KBM-7 (cell line): ENCODE data around the gene TOP3B.
A peak's percentile ranks its signal among the peaks of the same experiment; 100 is the strongest.

Source experiments
- DNase-seq: peaks from one replicate; pipeline ENCODE4 v3.0.0-alpha.2; 2015
- in situ Hi-C: fragments of 300-500 bp; cut with MboI; formaldehyde crosslinking; loops from 2 replicates; pipeline ENCODE4 v1.14.3; 2020; ENCODE audit warnings: low sequenced_read_pairs, low pct_unique_long_range_greater_than_20kb, mixed read lengths

The TOP3B gene

DNA sequence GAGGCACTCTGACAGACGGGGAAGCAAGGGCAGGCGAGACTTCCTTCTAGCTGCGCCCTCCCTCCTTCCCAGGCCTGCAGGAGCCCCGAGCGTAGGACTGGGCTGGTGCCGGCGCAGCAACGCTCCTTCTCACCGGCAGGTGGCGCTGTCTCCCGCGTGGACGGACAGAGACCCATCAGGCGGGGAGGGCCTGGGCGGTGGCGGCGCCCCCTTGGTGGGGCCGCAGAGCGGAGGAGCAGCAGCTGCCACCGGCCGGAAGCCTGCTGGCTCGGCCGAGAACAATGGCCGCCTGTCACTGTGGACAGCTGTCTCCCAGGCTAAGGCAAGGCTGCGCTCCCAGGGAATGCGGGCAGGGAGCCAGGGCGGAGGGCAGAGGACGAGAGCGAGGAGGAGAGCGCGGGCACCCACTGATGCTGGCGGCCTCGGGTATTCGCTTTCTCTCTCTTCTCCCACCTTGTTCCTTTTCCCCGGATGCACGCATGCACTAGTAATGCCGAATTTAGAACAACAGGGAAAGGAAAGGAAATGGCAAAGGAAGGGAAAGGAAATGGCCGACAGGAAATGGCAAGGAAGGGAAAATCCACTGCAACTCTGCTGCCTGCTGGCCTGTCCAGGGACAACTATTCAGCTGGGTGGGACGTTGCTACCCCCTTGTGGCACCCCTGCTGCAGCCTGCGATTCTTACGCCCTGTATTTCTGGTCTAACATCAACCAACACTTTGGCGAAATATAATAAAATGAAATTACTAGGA lies 44.3 kb downstream of the TOP3B start:
- in situ Hi-C loops = loop anchor here (25.0 kb wide), 1 partner anchor 201 kb away; the partner anchor contains the start of gene YPEL1
- DNase-seq = peak; percentile 98

DNA sequence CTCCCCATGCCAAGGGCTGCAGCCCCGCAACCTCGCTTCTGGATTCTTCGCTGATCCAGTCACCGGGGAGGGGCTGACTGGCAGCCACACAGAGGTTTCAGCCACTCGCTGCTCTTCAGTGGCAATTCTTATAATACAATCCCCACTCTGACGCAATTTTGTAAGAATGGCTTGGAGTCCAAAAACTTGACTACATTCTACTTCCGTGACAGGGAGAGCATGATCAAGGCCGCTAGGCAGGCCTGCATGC lies 44.8 kb downstream of the TOP3B start:
- DNase-seq = no peak
- in situ Hi-C loops = loop anchor here (25.0 kb wide), 1 partner anchor 200 kb away; the partner anchor contains the start of gene YPEL1

DNA sequence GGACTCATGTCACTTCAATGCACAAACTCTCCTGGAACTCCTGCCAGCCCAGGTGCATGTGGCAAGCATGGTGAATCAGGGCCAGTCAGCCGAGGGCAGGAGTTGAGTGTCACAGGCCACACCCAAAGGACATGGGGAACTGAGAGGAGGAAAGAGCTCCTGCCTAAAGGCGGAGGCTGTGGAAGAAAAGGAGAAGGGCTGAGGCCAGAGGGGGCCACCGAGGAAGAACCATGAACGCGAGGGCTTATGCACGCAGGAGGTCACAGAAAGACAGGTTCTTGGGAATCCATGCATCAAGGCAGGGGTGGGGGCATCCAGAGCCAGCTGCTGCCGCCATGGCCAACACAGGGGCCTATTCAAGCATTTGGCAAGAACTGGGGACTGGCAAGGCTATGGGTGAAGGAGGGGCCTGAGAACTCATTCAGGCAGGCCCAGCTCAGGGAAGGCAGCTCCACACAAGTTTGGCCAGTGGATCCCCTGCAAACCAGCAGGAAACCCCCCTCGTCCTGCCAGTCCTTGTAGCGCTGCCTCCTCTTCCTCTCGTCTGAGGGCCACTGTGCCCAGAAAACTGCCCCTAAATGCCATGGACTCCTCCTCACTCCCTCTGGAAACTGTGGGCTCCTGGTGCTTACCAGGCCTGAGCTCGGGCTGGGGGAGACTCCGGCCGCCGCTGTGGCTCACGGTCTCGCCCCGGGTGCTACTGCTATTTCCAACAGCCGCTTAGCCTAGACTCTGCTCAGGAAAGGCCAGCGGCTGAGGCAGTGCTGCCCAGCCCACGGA lies 45.4 kb downstream of the TOP3B start:
- in situ Hi-C loops = loop anchor here (25.0 kb wide), 1 partner anchor 200 kb away; the partner anchor contains the start of gene YPEL1
- no peak for DNase-seq

DNA sequence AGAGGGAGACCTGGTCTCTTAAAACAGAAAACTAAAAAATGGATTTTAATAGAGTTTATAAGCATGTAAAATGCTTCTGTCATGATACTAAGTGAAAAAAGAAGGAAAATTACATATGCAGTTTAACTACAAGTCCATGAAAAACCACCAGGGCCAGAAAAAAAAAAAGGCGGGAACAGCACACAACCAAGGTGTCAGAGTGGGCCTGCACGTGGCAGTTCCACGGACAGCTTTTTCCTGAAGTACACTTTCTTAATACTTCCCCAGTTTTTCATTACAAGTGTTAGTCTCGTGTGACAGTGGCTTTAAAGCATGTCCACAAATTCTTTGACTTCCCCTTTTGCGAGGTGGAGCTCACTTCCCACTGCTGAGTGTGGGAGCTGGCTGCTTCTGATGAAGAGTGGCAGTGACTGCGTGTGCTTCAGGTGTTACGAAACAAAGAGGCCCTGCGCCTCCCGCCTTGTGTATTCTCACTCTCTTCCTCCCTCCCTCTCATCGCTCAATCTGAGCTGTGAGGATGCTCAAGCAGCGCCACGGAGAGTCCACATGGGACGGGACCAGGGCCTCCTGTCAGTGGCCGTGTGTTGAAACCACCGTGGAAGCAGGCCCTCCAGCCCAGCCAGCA lies 46.3 kb downstream of the TOP3B start:
- in situ Hi-C loops = loop anchor here (25.0 kb wide), 1 partner anchor 199 kb away; the partner anchor contains the start of gene YPEL1
- DNase-seq = peak; percentile 87

DNA sequence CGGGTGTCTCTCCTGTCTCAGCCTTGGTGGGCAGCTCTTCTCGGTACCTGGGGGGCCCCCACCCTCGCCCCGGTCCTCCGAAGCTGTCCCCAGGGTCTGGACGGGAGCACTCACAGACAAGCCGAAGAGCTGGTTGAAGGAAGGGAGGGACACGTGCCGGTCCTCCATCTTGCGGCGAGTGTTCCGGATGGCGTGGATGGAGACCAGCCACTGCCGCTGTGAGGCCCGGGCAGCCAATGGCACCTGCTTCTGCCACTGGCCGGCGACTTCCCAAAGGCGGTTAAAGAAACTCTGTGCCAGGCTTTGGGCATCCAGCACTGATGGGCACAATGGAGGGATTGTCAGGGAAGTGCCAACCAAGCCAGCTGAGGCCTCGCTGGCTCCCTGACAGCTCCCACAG lies 48.7 kb downstream of the TOP3B start:
- in situ Hi-C loops = loop anchor here (25.0 kb wide), 1 partner anchor 197 kb away; the partner anchor contains the start of gene YPEL1
- no peak for DNase-seq

DNA sequence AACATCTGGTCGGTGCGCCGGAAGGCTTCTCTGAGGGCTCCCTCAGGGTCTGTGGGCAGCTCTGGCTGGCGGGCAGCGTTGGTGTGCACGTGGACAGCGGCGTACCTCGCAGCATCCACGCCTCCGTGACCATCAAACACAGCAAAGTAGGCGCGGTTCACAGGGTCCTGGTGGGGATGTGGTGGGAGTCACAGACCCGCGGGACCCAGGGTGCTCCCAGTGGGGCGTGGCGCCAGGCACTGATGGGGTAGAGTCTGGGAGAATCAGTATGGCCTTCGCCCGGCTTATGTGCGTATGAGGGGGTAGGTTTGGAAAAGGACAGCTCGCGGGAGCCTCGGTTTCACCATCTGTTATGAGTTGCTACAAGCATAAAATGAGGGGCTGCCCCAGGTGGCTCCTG lies 49.2 kb downstream of the TOP3B start:
- no peak for DNase-seq
- in situ Hi-C loops = loop anchor here (25.0 kb wide), 1 partner anchor 196 kb away; the partner anchor contains the start of gene YPEL1

DNA sequence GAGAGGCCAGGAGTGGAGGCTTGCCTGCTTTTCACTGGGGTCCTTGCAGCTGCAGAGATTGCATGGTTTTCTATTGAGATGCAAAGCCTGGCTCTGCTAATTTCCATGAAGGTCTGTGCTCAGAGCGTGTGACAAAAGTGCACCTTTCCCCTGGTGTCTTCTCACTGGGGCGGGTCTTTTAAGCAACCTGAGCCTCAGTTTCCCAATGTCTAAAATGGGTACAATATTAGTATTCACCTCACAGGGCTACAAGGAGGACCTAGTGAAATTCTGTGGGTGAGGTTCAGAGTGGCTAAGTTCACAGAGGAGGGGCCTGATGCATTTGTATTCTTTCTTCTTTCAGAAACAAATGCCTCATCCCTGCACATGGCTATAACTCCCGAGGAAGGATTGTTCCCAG lies 50.2 kb downstream of the TOP3B start:
- in situ Hi-C loops = loop anchor here (25.0 kb wide), 1 partner anchor 195 kb away; the partner anchor contains the start of gene YPEL1
- DNase-seq = no peak

DNA sequence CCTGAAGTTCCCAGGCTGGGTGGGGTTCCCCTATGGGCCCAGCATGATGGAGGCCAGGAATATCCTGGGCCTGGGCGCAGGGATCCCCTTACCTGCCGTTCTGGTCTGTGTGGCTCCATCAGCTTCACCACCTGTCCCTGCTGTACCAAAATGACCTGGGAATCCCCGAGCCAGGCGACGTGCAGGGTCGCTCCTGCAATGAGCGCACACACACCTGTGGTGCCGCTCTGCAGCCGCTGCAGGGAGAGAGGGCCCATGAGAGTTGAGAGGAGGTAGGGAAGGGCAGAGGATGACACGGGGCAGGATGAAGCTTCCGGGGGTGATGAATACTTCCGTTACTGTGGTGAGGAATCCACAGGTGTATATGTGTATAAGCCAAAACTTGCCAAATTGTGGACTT lies 51.5 kb downstream of the TOP3B start:
- no peak for DNase-seq
- in situ Hi-C loops = loop anchor here (25.0 kb wide), 1 partner anchor 194 kb away; the partner anchor contains the start of gene YPEL1

DNA sequence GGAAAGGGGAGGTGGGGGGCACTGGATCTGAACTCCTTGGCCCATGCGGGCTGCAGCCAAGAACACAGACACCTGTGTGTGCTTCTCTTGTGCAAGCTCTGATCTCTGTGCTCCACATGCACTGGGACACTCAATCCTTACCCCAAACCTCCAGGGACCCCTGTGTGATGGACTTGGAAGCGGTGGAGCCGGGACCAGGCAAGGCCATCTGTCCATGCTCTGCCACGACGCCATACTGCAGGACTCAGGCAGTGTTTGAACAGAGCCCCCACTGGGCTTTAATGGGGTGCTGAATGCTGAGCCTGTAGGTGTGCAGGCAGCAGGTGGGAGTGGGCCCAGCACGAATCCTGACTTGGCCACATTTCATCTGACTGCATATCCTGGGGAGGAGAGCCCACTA lies 53.3 kb downstream of the TOP3B start:
- DNase-seq = no peak

DNA sequence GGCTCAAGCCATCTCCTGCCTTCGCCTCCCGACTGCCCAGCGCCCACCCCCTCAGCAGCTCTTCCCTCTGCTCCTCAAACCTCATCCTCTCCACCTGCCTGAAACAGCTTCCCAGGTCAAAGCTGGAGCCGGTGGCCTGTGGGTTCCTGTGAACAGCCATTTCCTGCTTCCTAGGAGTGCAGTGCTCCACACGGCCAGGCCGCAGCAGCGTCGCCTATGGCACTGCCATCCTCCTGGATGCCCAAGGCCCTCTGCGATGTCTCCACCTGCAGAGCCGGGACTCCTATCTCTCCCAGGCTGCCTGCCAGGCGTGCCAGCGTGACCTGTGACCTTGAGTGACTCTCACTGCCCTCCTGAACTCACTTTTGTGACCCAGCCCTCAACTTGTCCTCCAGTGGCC lies 54.5 kb downstream of the TOP3B start:
- in situ Hi-C loops = loop anchor here (25.0 kb wide), 1 partner anchor 191 kb away; the partner anchor contains the start of gene YPEL1
- no peak for DNase-seq

More for the DNA sequence above, 53.3 kb downstream of the TOP3B start:
- in situ Hi-C loops = loop anchor here (25.0 kb wide), 1 partner anchor 192 kb away; the partner anchor contains the start of gene YPEL1

DNA sequence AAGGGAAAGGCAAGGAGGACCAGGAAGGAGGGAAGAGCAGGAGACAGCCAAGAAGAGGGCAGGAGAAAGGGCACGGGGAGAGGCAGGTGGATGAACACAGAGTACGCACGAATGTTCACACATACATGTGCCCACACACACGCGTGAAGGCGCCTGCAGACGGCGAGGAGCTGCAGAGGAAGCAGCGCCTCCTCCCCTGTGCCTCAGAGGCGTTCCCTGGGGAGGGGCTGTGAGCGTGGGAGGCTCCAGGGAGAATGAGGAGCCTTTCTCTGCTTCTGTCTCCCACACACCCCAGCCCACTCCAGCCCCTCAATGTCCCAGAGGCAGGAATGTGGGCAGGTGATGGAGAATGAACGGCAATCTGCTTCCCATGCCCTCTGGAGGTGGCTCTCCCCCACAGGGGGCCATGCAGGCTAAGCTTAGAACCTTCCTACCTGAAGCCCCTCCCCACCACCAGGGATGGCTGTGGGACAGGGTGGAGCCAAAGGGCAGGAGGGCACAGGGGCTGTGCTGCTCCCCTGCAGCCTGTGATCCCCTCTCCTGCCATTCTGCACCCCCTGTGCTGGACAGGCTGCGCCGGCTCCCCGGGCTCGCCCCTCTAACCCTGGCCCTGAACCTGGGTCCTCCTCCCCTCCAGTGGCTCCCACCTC lies 55.3 kb downstream of the TOP3B start:
- DNase-seq = no peak
- in situ Hi-C loops = loop anchor here (25.0 kb wide), 1 partner anchor 190 kb away; the partner anchor contains the start of gene YPEL1

DNA sequence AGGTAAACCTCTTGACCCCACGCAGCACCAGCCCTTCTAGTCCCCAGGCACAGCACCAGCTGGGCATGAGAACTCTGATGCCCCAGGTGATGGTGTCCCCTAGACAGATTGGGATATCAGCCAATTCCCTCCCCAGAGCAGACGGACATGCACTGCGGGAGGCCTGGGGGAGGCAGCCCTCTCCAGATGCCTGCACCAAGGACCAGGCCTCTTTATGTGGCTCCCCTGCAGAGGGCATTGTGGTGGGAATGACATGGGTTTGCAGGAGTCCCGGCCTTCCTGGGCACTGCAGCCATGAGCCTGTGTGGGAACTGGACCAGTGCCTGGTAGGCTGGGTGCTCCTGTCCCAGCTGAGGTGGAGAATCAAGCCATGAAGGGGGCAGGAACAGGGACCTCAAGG lies 55.9 kb downstream of the TOP3B start:
- no peak for DNase-seq
- in situ Hi-C loops = loop anchor here (25.0 kb wide), 1 partner anchor 189 kb away; the partner anchor contains the start of gene YPEL1

DNA sequence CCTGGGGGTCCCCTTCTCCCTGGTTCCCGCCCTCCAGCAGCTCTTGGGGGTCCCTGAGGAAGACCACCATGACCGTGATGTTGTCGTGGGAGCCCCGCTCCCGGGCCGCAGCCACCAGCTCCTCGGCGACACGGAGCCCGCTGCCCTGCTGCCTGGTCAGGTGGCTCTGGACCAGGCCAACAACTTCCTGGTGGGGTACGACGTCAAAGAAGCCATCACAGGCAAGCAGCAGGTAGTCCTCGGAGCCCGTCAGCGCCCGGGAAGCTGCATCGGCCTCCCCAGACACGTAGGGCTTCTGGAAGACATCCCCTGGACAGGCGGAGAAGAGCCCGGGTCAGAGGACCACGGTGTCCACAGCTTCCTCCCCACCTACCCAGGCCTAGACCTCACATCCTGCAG lies 59.4 kb downstream of the TOP3B start:
- no peak for DNase-seq
- in situ Hi-C loops = no loop called here

DNA sequence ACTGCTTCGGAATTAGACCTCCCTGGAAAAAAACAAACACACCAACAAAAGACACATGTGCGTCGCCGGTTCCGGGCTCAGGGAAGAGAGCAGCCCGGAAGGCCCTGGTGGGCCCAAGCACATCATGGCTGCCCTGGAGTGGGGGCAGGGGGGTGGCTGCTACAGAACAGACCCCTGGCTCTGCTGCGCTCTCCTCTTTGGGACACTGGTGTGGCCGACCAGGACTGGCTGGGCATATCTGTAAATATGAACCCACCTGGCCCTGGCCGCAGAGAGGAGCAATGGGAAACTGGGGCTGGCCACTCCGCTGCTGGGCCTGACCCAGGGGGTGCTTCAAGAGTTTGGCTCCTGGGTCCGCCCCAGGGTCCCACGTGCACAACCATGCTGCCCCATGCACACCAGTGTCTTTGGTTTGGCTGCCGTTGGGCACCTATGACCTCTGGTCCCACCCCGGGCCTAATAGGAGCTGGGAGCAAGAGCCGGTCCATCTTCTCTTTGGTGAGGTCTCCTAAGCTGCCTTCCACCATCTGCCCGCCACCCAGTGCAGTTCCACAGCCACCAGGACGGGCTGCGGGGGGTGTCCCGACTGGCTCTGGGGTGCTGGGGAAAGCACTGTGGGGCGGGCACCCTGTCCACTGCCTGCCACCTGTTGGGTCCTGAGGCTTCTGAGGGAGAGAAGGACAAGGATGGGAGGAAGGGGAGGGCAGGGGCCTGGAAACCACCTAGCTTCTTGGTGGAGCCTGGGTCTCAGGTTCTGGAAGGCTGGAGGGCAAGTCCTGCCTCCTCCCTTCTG lies 60.0 kb downstream of the TOP3B start:
- in situ Hi-C loops = no loop called here
- DNase-seq = no peak

DNA sequence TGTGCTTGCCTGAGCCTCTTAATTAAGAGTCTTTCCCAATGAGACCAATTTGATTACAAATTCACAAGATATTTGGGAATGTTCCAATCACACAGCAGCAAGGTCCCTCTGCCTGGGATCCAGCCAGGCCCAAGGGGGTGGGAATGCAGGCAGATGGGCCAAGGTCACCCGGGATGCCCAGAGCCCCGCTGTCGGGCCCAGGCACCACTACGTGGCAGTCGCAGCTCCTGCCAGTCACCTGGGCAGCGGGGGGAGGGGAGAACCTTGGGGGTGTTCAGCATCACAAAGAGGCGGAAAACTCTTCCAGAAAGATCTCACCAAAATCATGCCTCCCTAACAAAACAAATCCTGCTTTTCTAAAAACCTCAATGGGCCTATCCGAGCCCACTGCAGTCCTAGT lies 60.9 kb downstream of the TOP3B start:
- in situ Hi-C loops = no loop called here
- no peak for DNase-seq

DNA sequence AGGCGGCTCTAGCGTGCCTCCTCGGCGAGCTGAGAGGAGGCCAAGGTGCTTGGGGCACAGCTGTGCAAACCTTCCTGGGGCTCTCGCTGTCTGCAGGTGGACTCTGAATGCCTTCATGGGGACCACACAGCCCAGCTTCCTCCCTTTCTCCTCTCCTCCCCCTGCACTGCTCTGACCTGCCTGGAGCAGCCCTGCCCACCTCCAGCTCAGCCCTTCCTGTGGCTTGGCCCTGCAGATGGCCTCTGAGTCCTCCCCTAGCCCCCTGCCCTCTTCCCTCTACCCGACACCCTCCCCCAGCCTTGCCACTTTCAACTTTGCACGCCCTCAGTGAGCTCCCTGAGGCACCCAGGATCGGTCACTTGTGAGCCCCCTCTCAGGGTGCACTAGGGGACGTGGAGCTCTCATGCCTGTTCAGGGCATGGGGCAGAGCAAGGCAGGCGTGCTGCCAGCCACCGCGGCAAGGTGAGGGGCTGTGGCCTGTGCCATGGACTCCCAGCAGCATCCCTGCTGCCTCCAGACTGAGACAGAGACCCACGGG lies 61.3 kb downstream of the TOP3B start:
- no peak for DNase-seq
- in situ Hi-C loops = no loop called here

DNA sequence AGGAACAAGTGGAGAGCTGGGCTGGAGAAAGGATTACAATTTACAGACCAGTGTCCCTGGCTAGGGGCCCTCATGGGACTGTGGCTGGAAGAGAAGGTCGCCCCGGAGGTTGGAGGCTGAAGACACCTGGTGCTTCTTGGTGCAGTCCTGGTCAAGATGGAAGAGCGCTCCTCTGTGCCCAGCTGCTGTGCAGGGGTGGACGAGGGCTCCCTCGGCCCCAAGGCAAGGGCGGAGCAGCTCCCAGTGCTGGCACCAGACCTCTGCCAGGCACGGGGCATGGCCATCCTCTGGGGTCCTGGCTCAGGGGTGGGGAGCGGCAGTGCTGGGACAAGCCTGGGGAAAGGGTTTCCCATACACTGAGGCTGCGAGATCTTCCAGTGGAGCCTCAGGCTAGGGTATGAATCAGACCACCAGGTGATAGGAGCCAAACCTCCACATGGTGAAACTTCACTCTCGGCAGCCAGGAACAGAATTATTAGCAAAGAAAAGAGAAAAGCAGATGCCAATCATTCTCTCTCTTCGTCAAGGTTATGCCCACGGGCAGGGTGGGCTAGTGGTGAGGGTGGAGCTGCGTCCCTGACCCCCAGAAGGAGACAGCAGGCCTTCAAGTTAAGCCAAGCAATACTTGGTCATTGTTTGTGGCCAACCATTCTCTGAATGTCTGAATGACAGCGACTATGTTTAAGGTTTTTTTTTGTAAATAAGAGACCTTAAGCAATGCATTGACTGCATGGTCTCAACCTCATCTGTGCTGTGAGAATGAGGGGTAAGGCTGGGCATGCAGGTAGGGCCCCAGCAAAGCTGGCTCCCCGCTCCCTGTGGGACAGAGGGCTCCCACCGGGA lies 62.0 kb downstream of the TOP3B start:
- no peak for DNase-seq
- in situ Hi-C loops = no loop called here
